ENCODE results near the gene STOML3. TPM values are rescaled to one million over a fixed set of nuclear protein-coding genes. Genes with fewer than 3 reads are reported as not detected.

Gene STOML3
- total and polyA plus RNA-seq, 10 donors: not detected

DNA sequence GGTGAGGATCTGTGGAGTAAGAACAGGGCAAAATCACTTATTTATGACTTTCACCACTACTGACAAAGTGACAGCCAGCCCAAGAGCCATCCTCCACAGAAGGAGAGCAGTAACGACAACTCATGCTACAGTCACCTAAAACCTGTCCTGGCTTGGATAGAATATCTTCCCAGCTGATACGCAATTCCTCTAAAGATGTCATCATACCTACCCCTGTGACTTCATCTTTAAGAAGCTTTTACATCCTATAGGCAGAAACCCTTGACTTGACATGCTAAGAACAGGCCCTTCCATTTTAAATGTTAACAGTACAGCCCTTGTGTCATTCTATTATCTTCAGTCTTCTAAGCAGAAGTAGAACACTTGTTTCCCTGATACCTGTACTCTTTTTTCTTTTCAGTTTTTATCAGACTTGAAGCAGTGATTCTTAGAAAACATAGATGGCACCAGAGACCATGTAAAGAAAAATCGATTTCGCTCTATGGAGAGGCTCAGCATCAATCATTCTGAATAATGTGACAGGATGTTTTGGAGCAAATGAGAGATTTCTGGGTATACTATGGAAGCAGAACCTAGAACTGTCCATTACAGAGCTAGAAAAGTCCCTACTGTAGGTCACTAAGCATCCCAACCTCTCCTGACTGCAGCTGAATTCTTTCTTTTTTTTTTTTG, 20.1 kb downstream of the STOML3 start:
- Histone ChIP-seq H3K4me3 (no peak overlapping the region), H3K36me3 (no peaks in the 10 kb centered on the region), H3K4me1 (no peaks in the 10 kb centered on the region), H3K27me3 (replicated peaks in 1 of 7) (no peaks in the 10 kb centered on the region), H3K27ac (no peak overlapping the region), H3K9me3 (no peaks in the 10 kb centered on the region)
- intact Hi-C loops (cut with DNase I; ENCODE audit: low total_unique reads): no loop called here
- TF ChIP-seq POLR2A (IDR thresholded peaks at IDR 0.05) (no peak), CTCF (IDR thresholded peaks at IDR 0.05 in 8 of 11, conservative IDR thresholded peaks at IDR 0.05 in 3 of 11) (no peak), POLR2AphosphoS5 (IDR thresholded peaks at IDR 0.05) (no peak)
- DNase-seq: no peak
- WGBS, 5 donors: 81 to 90% (median 86%) methylated on average over 4 of the region's 4 CpGs

GRCh38 chr13:38969187-38969586, 21.4 kb downstream of the STOML3 start:
- 42 to 53% (median 44%) methylated on average over 2 of the region's 2 CpGs for WGBS, 5 donors
- intact Hi-C loops (cut with DNase I; ENCODE audit: low total_unique reads): no loop called here
- TF ChIP-seq POLR2AphosphoS5 (IDR thresholded peaks at IDR 0.05) (no peak), POLR2A (IDR thresholded peaks at IDR 0.05) (no peak), CTCF (IDR thresholded peaks at IDR 0.05 in 8 of 11, conservative IDR thresholded peaks at IDR 0.05 in 3 of 11) (no peak)
- H3K36me3 ChIP-seq: no peaks in the 10 kb centered on the region
- no peaks in the 10 kb centered on the region for H3K27me3 ChIP-seq (replicated peaks in 1 of 7)
- DNase-seq: no peak
- H3K27ac ChIP-seq: no peak overlapping the region
- H3K9me3 ChIP-seq: no peaks in the 10 kb centered on the region
- H3K4me1 ChIP-seq: no peaks in the 10 kb centered on the region
- H3K4me3 ChIP-seq: no peak overlapping the region

GRCh38 chr13:38967446-38967845, 23.2 kb downstream of the STOML3 start:
- 64 to 92% (median 75%) methylated on average over 2 of the region's 2 CpGs for WGBS, 5 donors
- intact Hi-C loops (cut with DNase I; ENCODE audit: low total_unique reads): no loop called here

DNA sequence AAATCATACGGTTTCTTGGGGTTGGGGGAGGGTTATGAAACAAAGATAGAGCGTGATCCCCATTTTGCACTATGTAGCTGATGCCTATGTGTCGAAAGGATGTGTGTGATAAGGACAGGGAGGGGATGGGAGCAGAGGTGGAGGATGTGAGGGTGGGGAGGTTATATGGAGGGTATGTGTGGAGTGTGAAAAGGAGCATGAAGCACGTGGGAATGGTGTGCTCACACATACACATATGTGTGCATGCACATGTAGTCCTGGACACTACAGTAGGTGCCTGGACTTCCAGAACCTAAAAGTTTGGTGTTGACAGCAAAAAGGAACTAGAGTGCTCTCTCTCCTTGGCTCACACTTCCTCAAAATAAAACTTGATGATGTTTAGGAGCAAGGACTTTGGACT, 25.4 kb downstream of the STOML3 start:
- Histone ChIP-seq H3K27ac (no peak overlapping the region), H3K9me3 (peaks cover 0 to 13% (median under 1%) of the 10 kb centered on the region in 8 donors), H3K4me3 (no peak overlapping the region), H3K4me1 (no peaks in the 10 kb centered on the region), H3K27me3 (replicated peaks in 1 of 7) (no peaks in the 10 kb centered on the region), H3K36me3 (no peaks in the 10 kb centered on the region)
- intact Hi-C loops (cut with DNase I; ENCODE audit: low total_unique reads): no loop called here
- 78 to 92% (median 82%) methylated on average over 4 of the region's 4 CpGs for WGBS, 5 donors
- no peak for TF ChIP-seq POLR2AphosphoS5 (IDR thresholded peaks at IDR 0.05)
- TF ChIP-seq POLR2A (IDR thresholded peaks at IDR 0.05): no peak
- TF ChIP-seq CTCF (IDR thresholded peaks at IDR 0.05 in 8 of 11, conservative IDR thresholded peaks at IDR 0.05 in 3 of 11): no peak
- DNase-seq: no peak

More at GRCh38 chr13:38967446-38967845, 23.2 kb downstream of the STOML3 start:
- no peak for TF ChIP-seq POLR2A (IDR thresholded peaks at IDR 0.05)
- Histone ChIP-seq H3K27ac (no peak overlapping the region), H3K36me3 (no peaks in the 10 kb centered on the region), H3K4me3 (no peak overlapping the region), H3K4me1 (no peaks in the 10 kb centered on the region), H3K27me3 (replicated peaks in 1 of 7) (no peaks in the 10 kb centered on the region), H3K9me3 (no peaks in the 10 kb centered on the region)
- DNase-seq: no peak
